ENCODE data around the gene RPGRIP1L. TPM values are rescaled to one million over a fixed set of nuclear protein-coding genes. Genes with fewer than 3 reads are reported as not detected.

The RPGRIP1L gene
- total RNA-seq, 5 donors from 2014 or later (not counting 1 experiment from before 2014, with no cell fraction given), result 3.7 to 5.6 (median 3.8) TPM

- Mint-ChIP-seq H3K9me3 (no peaks in the 10 kb centered on the region), H3K4me1 (peaks cover 24 to 48% (median 41%) of the 10 kb centered on the region in 3 donors), H3K4me3 (no peak overlapping the region), H3K27me3 (no peaks in the 10 kb centered on the region), H3K36me3 (peaks cover 10% of the 10 kb centered on the region), H3K27ac (no peak overlapping the region)
- H3K9me3 ChIP-seq, result no peaks in the 10 kb centered on the region
- ChIA-PET CTCF (no interaction called here), POLR2A (no interaction called here)
- H3K36me3 ChIP-seq (ENCODE audit: control insufficient read depth in 2 of 2, extremely low read depth in 1 of 2, insufficient read depth in 1 of 2, low read length in 1 of 2), result no peaks in the 10 kb centered on the region
- no peak overlapping the region for H3K4me3 ChIP-seq (ENCODE audit: control insufficient read depth in 1 of 2, extremely low read depth in 1 of 2, low read length in 1 of 2)
- ATAC-seq (replicated peaks in 1 of 4), result no peak
- no peak for DNase-seq
- H3K4me1 ChIP-seq (ENCODE audit: control insufficient read depth in 1 of 2, extremely low read depth in 1 of 2, insufficient read depth in 2 of 2, low read length in 2 of 2), result no peaks in the 10 kb centered on the region
- no peaks in the 10 kb centered on the region for H3K27me3 ChIP-seq (replicated peaks in 1 of 2; ENCODE audit: control insufficient read depth in 2 of 2, extremely low read depth in 1 of 2, insufficient read depth in 2 of 2, low read length in 1 of 2)
- WGBS (ENCODE audit: insufficient coverage), result 100% methylated on average over 2 of the region's 2 CpGs
- no peak overlapping the region for H3K27ac ChIP-seq (ENCODE audit: low read length)
These were observed 31.2 kb upstream of the RPGRIP1L start for GRCh38 chr16:53734908-53735307.

- ATAC-seq (replicated peaks in 1 of 4), result no peak
- H3K4me3 Mint-ChIP-seq, result no peak overlapping the region
- no peaks in the 10 kb centered on the region for H3K36me3 ChIP-seq (ENCODE audit: control insufficient read depth in 2 of 2, extremely low read depth in 1 of 2, insufficient read depth in 1 of 2, low read length in 1 of 2)
- no peak overlapping the region for H3K27ac ChIP-seq (ENCODE audit: low read length)
- no peaks in the 10 kb centered on the region for H3K27me3 ChIP-seq (replicated peaks in 1 of 2; ENCODE audit: control insufficient read depth in 2 of 2, extremely low read depth in 1 of 2, insufficient read depth in 2 of 2, low read length in 1 of 2)
- no peaks in the 10 kb centered on the region for H3K27me3 Mint-ChIP-seq
- peaks cover 0 to 3% (median 2%) of the 10 kb centered on the region in 3 donors for H3K9me3 Mint-ChIP-seq
- H3K4me1 Mint-ChIP-seq, result peaks cover 34 to 50% (median 44%) of the 10 kb centered on the region in 3 donors
- ChIA-PET CTCF (no interaction called here), POLR2A (no interaction called here)
- H3K9me3 ChIP-seq, result no peaks in the 10 kb centered on the region
- H3K4me1 ChIP-seq (ENCODE audit: control insufficient read depth in 1 of 2, extremely low read depth in 1 of 2, insufficient read depth in 2 of 2, low read length in 2 of 2), result no peaks in the 10 kb centered on the region
- 79% methylated on average over 2 of the region's 4 CpGs for WGBS (ENCODE audit: insufficient coverage)
- DNase-seq, result no peak
- no peak overlapping the region for H3K27ac Mint-ChIP-seq
- H3K4me3 ChIP-seq (ENCODE audit: control insufficient read depth in 1 of 2, extremely low read depth in 1 of 2, low read length in 1 of 2), result no peak overlapping the region
- peaks cover 21% of the 10 kb centered on the region for H3K36me3 Mint-ChIP-seq
These were observed 28.8 kb upstream of the RPGRIP1L start for GRCh38 chr16:53732296-53732929.

GRCh38 chr16:53730693-53731092 is 27.0 kb upstream of the RPGRIP1L start:
- WGBS (ENCODE audit: insufficient coverage), result 100% methylated on average over 1 of the region's 3 CpGs
- H3K4me1 ChIP-seq (ENCODE audit: control insufficient read depth in 1 of 2, extremely low read depth in 1 of 2, insufficient read depth in 2 of 2, low read length in 2 of 2), result no peaks in the 10 kb centered on the region
- no peaks in the 10 kb centered on the region for H3K36me3 ChIP-seq (ENCODE audit: control insufficient read depth in 2 of 2, extremely low read depth in 1 of 2, insufficient read depth in 1 of 2, low read length in 1 of 2)
- Mint-ChIP-seq H3K27ac (no peak overlapping the region), H3K27me3 (no peaks in the 10 kb centered on the region), H3K4me1 (peaks cover 31 to 49% (median 39%) of the 10 kb centered on the region in 3 donors), H3K9me3 (peaks cover 0 to 7% (median 3%) of the 10 kb centered on the region in 3 donors), H3K4me3 (no peak overlapping the region), H3K36me3 (peaks cover 28% of the 10 kb centered on the region)
- H3K27ac ChIP-seq (ENCODE audit: low read length), result no peak overlapping the region
- ATAC-seq (replicated peaks in 1 of 4) (no peak), DNase-seq (no peak)
- no peaks in the 10 kb centered on the region for H3K27me3 ChIP-seq (replicated peaks in 1 of 2; ENCODE audit: control insufficient read depth in 2 of 2, extremely low read depth in 1 of 2, insufficient read depth in 2 of 2, low read length in 1 of 2)
- H3K4me3 ChIP-seq (ENCODE audit: control insufficient read depth in 1 of 2, extremely low read depth in 1 of 2, low read length in 1 of 2), result no peak overlapping the region
- CTCF ChIA-PET, result no interaction called here
- no peaks in the 10 kb centered on the region for H3K9me3 ChIP-seq
- POLR2A ChIA-PET, result no interaction called here

GRCh38 chr16:53726625-53727024 is 23.0 kb upstream of the RPGRIP1L start:
- Histone ChIP-seq H3K4me3 (ENCODE audit: control insufficient read depth in 1 of 2, extremely low read depth in 1 of 2, low read length in 1 of 2) (no peak overlapping the region), H3K36me3 (ENCODE audit: control insufficient read depth in 2 of 2, extremely low read depth in 1 of 2, insufficient read depth in 1 of 2, low read length in 1 of 2) (no peaks in the 10 kb centered on the region), H3K27me3 (replicated peaks in 1 of 2; ENCODE audit: control insufficient read depth in 2 of 2, extremely low read depth in 1 of 2, insufficient read depth in 2 of 2, low read length in 1 of 2) (no peaks in the 10 kb centered on the region), H3K9me3 (no peaks in the 10 kb centered on the region), H3K27ac (ENCODE audit: low read length) (no peak overlapping the region), H3K4me1 (ENCODE audit: control insufficient read depth in 1 of 2, extremely low read depth in 1 of 2, insufficient read depth in 2 of 2, low read length in 2 of 2) (no peaks in the 10 kb centered on the region)
- Mint-ChIP-seq H3K27me3 (no peaks in the 10 kb centered on the region), H3K4me1 (peaks cover 29 to 52% (median 44%) of the 10 kb centered on the region in 3 donors), H3K36me3 (peaks cover 30% of the 10 kb centered on the region), H3K4me3 (no peak overlapping the region), H3K27ac (no peak overlapping the region), H3K9me3 (peaks cover 0 to 7% (median 3%) of the 10 kb centered on the region in 3 donors)
- POLR2A ChIA-PET, result no interaction called here
- no peak for DNase-seq
- no peak for ATAC-seq (replicated peaks in 1 of 4)
- CTCF ChIA-PET, result interaction anchor here in 1 of 2 donors (0.6 kb wide), 1 partner anchor 12 kb away, joined by 5 read pairs; no protein-coding TSS in a partner anchor

- WGBS (ENCODE audit: insufficient coverage), result 96% methylated on average over 3 of the region's 5 CpGs
- CTCF ChIA-PET, result no interaction called here
These were observed 17.4 kb upstream of the RPGRIP1L start for GRCh38 chr16:53721017-53721416.

GRCh38 chr16:53717577-53717976 is 13.9 kb upstream of the RPGRIP1L start:
- no peak overlapping the region for H3K27ac ChIP-seq (ENCODE audit: low read length)
- no peaks in the 10 kb centered on the region for H3K4me1 ChIP-seq (ENCODE audit: control insufficient read depth in 1 of 2, extremely low read depth in 1 of 2, insufficient read depth in 2 of 2, low read length in 2 of 2)
- WGBS (ENCODE audit: insufficient coverage), result no CpG with 5 or more reads among the region's 3 CpGs
- CTCF ChIA-PET, result no interaction called here
- H3K4me3 ChIP-seq (ENCODE audit: control insufficient read depth in 1 of 2, extremely low read depth in 1 of 2, low read length in 1 of 2), result no peak overlapping the region
- Mint-ChIP-seq H3K36me3 (peaks cover 13% of the 10 kb centered on the region), H3K9me3 (no peaks in the 10 kb centered on the region), H3K27ac (no peak overlapping the region), H3K4me1 (peaks cover 51 to 68% (median 56%) of the 10 kb centered on the region in 3 donors), H3K4me3 (no peak overlapping the region), H3K27me3 (no peaks in the 10 kb centered on the region)
- POLR2A ChIA-PET, result no interaction called here
- H3K27me3 ChIP-seq (replicated peaks in 1 of 2; ENCODE audit: control insufficient read depth in 2 of 2, extremely low read depth in 1 of 2, insufficient read depth in 2 of 2, low read length in 1 of 2), result no peaks in the 10 kb centered on the region
- peaks cover 0 to 3% of the 10 kb centered on the region in 2 donors for H3K36me3 ChIP-seq (ENCODE audit: control insufficient read depth in 2 of 2, extremely low read depth in 1 of 2, insufficient read depth in 1 of 2, low read length in 1 of 2)
- DNase-seq, result no peak
- peaks cover 3% of the 10 kb centered on the region for H3K9me3 ChIP-seq
- ATAC-seq (replicated peaks in 1 of 4), result no peak

More at GRCh38 chr16:53721017-53721416, 17.4 kb upstream of the RPGRIP1L start:
- H3K9me3 Mint-ChIP-seq, result no peaks in the 10 kb centered on the region
- DNase-seq, result no peak
- H3K36me3 Mint-ChIP-seq, result peaks cover 11% of the 10 kb centered on the region
- POLR2A ChIA-PET, result no interaction called here
- Histone ChIP-seq H3K36me3 (ENCODE audit: control insufficient read depth in 2 of 2, extremely low read depth in 1 of 2, insufficient read depth in 1 of 2, low read length in 1 of 2) (peaks cover 0 to 3% of the 10 kb centered on the region in 2 donors), H3K9me3 (peaks cover 3% of the 10 kb centered on the region), H3K27me3 (replicated peaks in 1 of 2; ENCODE audit: control insufficient read depth in 2 of 2, extremely low read depth in 1 of 2, insufficient read depth in 2 of 2, low read length in 1 of 2) (no peaks in the 10 kb centered on the region), H3K4me1 (ENCODE audit: control insufficient read depth in 1 of 2, extremely low read depth in 1 of 2, insufficient read depth in 2 of 2, low read length in 2 of 2) (no peaks in the 10 kb centered on the region), H3K4me3 (ENCODE audit: control insufficient read depth in 1 of 2, extremely low read depth in 1 of 2, low read length in 1 of 2) (no peak overlapping the region), H3K27ac (ENCODE audit: low read length) (no peak overlapping the region)
- H3K4me3 Mint-ChIP-seq, result no peak overlapping the region
- ATAC-seq (replicated peaks in 1 of 4), result no peak
- H3K27ac Mint-ChIP-seq, result no peak overlapping the region
- no peaks in the 10 kb centered on the region for H3K27me3 Mint-ChIP-seq
- H3K4me1 Mint-ChIP-seq, result peaks cover 42 to 48% (median 46%) of the 10 kb centered on the region in 3 donors

- 100% methylated on average over 1 of the region's 2 CpGs for WGBS (ENCODE audit: insufficient coverage)
- peaks cover 51 to 54% (median 52%) of the 10 kb centered on the region in 3 donors for H3K4me1 Mint-ChIP-seq
- no peak overlapping the region for H3K4me3 Mint-ChIP-seq
- H3K27ac Mint-ChIP-seq, result no peak overlapping the region
- no peak overlapping the region for H3K27ac ChIP-seq (ENCODE audit: low read length)
- H3K27me3 Mint-ChIP-seq, result no peaks in the 10 kb centered on the region
- no peak overlapping the region for H3K4me3 ChIP-seq (ENCODE audit: control insufficient read depth in 1 of 2, extremely low read depth in 1 of 2, low read length in 1 of 2)
- peaks cover 3% of the 10 kb centered on the region for H3K9me3 ChIP-seq
- no peaks in the 10 kb centered on the region for H3K27me3 ChIP-seq (replicated peaks in 1 of 2; ENCODE audit: control insufficient read depth in 2 of 2, extremely low read depth in 1 of 2, insufficient read depth in 2 of 2, low read length in 1 of 2)
- H3K9me3 Mint-ChIP-seq, result no peaks in the 10 kb centered on the region
- ChIA-PET POLR2A (no interaction called here), CTCF (no interaction called here)
- H3K36me3 Mint-ChIP-seq, result peaks cover 18% of the 10 kb centered on the region
- peaks cover 0 to 3% of the 10 kb centered on the region in 2 donors for H3K36me3 ChIP-seq (ENCODE audit: control insufficient read depth in 2 of 2, extremely low read depth in 1 of 2, insufficient read depth in 1 of 2, low read length in 1 of 2)
- no peaks in the 10 kb centered on the region for H3K4me1 ChIP-seq (ENCODE audit: control insufficient read depth in 1 of 2, extremely low read depth in 1 of 2, insufficient read depth in 2 of 2, low read length in 2 of 2)
- DNase-seq (no peak), ATAC-seq (replicated peaks in 1 of 4) (no peak)
These were observed 11.3 kb upstream of the RPGRIP1L start for GRCh38 chr16:53715023-53715384.
